ENCODE results near the gene RGS4.
"Not testable (repeated sequence)": the region's sequence is repeated elsewhere in the genome, so short reads cannot be mapped to it uniquely, and the experiment has no call there.

The RGS4 gene

DNA sequence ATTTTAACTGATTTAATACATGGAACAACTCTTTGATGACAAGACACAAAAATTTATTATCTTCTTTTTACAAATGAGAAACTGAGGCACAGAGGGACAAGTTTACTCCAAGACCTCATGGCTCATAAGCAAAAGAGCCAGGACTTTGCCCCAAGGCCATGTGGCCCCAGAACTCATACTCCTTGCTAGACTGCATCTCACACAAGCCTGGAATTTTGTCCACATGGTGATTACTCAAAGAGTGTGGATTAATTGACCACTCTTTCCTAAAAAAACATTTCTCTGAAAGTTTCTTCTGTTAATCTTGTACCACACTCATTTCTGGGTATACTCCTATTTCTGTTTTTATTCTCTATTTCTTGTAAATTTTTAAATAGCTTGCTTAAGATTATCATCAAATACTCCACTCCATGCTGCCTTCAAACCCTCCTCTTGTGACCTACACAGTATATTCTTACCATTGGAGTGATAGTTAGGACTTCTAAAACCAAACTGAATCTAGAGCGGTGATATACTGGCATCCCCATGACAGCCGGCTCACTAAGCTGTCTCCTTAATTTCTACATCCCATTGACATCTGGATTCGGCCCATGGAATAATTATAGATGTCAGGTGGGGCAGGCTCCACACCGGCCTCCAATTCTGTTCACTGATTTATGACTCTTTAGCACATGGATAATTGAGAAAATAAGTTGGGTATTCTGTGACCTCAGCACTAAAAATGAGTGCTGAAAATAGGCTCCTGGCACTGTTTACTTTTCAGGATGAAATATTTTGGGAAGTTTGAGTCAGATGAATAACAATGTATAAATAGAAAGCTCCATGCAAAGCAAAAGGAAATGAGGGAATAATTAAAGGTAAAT lies 16.1 kb downstream of the RGS4 start:
- Histone ChIP-seq H3K9me3 (ENCODE audit: insufficient read depth, low read length, severe bottlenecking) (no peaks in the 10 kb centered on the region), H3K27me3 (ENCODE audit: insufficient read depth, low read length, poor library complexity) (no peaks in the 10 kb centered on the region), H2AFZ (ENCODE audit: low read depth, low read length) (no peak overlapping the region), H3K4me1 (ENCODE audit: insufficient read depth, low read length) (no peaks in the 10 kb centered on the region), H3K79me2 (ENCODE audit: insufficient read depth, low read length) (no peaks in the 10 kb centered on the region), H3K27ac (ENCODE audit: low read length) (no peak overlapping the region), H3K9ac (ENCODE audit: low read depth, low read length) (no peak overlapping the region), H3K36me3 (ENCODE audit: insufficient read depth, low read length) (no peaks in the 10 kb centered on the region), H4K20me1 (ENCODE audit: insufficient read depth, low read length) (no peaks in the 10 kb centered on the region), H3K4me2 (ENCODE audit: insufficient read depth, low read length) (no peak overlapping the region), H3K4me3 (ENCODE audit: low read depth in 1 of 2, low read length in 2 of 2) (no peak overlapping the region)
- DNase-seq = no peak
- TF ChIP-seq, protein P1, sequence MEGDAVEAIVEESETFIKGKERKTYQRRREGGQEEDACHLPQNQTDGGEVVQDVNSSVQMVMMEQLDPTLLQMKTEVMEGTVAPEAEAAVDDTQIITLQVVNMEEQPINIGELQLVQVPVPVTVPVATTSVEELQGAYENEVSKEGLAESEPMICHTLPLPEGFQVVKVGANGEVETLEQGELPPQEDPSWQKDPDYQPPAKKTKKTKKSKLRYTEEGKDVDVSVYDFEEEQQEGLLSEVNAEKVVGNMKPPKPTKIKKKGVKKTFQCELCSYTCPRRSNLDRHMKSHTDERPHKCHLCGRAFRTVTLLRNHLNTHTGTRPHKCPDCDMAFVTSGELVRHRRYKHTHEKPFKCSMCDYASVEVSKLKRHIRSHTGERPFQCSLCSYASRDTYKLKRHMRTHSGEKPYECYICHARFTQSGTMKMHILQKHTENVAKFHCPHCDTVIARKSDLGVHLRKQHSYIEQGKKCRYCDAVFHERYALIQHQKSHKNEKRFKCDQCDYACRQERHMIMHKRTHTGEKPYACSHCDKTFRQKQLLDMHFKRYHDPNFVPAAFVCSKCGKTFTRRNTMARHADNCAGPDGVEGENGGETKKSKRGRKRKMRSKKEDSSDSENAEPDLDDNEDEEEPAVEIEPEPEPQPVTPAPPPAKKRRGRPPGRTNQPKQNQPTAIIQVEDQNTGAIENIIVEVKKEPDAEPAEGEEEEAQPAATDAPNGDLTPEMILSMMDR (IDR thresholded peaks at IDR 0.05; ENCODE audit: borderline replicate concordance, extremely low read depth, low read length, poor library complexity, severe bottlenecking) = no peak
- no peak for TF ChIP-seq EZH2 (IDR thresholded peaks at IDR 0.05; ENCODE audit: borderline replicate concordance, low read depth, low read length, severe bottlenecking)
- ATAC-seq (ENCODE audit: insufficient read depth, low read depth) = no peak

DNA sequence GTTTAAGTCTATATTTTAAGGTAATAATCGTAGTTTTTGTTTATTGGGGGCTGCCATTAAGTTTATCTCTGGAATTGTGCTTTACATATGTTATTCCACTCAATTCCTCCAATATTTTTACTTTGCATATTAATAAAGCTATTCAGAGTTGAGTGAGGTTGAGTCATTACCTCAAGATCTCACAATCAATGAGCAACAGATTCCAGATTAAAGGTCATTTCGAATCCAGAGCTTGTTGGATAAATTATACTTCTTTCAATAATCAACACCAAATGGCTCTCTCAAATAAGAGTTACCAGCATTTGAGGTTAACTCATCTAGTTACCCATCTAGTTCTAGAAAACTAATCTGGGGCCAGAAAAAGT lies 16.7 kb downstream of the RGS4 start:
- Histone ChIP-seq H2AFZ (ENCODE audit: low read depth, low read length) (no peak overlapping the region), H3K4me3 (ENCODE audit: low read depth in 1 of 2, low read length in 2 of 2) (no peak overlapping the region), H3K27ac (ENCODE audit: low read length) (no peak overlapping the region), H3K27me3 (ENCODE audit: insufficient read depth, low read length, poor library complexity) (no peaks in the 10 kb centered on the region), H3K36me3 (ENCODE audit: insufficient read depth, low read length) (no peaks in the 10 kb centered on the region), H3K4me2 (ENCODE audit: insufficient read depth, low read length) (no peak overlapping the region), H3K79me2 (ENCODE audit: insufficient read depth, low read length) (no peaks in the 10 kb centered on the region), H3K9me3 (ENCODE audit: insufficient read depth, low read length, severe bottlenecking) (no peaks in the 10 kb centered on the region), H3K4me1 (ENCODE audit: insufficient read depth, low read length) (no peaks in the 10 kb centered on the region), H3K9ac (ENCODE audit: low read depth, low read length) (no peak overlapping the region), H4K20me1 (ENCODE audit: insufficient read depth, low read length) (no peaks in the 10 kb centered on the region)
- no peak for ATAC-seq (ENCODE audit: insufficient read depth, low read depth)
- no peak for TF ChIP-seq EZH2 (IDR thresholded peaks at IDR 0.05; ENCODE audit: borderline replicate concordance, low read depth, low read length, severe bottlenecking)
- TF ChIP-seq, protein P1 (IDR thresholded peaks at IDR 0.05; ENCODE audit: borderline replicate concordance, extremely low read depth, low read length, poor library complexity, severe bottlenecking) = no peak
- no peak for DNase-seq

DNA sequence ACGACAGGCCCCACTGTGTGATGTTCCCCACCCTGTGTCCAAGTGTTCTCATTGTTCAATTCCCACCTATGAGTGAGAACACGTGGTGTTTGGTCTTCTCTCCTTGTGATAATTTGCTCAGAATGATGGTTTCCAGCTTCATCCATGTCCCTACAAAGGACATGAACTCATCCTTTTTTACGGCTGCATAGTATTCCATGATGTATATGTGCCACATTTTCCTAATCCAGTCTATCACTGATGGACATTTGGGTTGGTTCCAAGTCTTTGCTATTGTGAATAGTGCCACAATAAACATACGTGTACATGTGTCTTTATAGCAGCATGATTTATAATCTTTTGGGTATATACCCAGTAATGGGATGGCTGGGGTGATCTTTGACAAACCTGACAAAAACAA lies 20.0 kb downstream of the RGS4 start:
- H3K79me2 ChIP-seq (ENCODE audit: insufficient read depth, low read length); H3K27me3 ChIP-seq (ENCODE audit: insufficient read depth, low read length, poor library complexity); H3K4me1 ChIP-seq (ENCODE audit: insufficient read depth, low read length); H3K27ac ChIP-seq (ENCODE audit: low read length); H4K20me1 ChIP-seq (ENCODE audit: insufficient read depth, low read length); H3K9ac ChIP-seq (ENCODE audit: low read depth, low read length); H2AFZ ChIP-seq (ENCODE audit: low read depth, low read length); DNase-seq; H3K9me3 ChIP-seq (ENCODE audit: insufficient read depth, low read length, severe bottlenecking); H3K36me3 ChIP-seq (ENCODE audit: insufficient read depth, low read length); H3K4me2 ChIP-seq (ENCODE audit: insufficient read depth, low read length); H3K4me3 ChIP-seq (ENCODE audit: low read depth in 1 of 2, low read length in 2 of 2); ATAC-seq (ENCODE audit: insufficient read depth, low read depth): not testable (repeated sequence)

DNA sequence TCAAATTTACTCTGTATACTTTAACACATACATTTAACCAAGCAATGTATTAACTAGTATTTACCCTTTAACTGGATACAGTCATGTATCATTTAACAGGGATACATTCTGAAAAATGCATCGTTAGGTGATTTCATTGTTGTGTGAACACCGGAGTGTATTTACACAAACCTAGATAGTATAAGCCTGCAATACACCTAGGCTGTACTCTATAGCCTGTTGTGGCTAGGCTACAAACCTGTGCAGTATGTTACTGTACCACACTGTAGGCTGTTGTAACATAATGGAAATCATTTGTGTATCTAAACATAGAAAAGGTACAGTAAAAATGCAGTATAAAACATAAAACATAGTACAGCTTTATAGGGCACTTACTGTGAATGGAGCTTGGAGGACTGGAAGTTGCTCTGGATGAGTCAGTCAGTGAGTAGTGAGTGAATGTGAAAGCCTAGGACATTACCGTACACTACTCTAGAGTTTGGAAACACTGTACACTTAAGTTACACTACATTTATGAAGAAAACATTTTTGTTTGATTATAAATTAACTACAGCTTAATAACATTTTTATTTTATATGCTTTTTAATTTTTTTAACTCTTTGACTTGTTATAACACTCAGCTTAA lies 21.3 kb downstream of the RGS4 start:
- H3K27me3 ChIP-seq (ENCODE audit: insufficient read depth, low read length, poor library complexity) = peaks cover 3% of the 10 kb centered on the region
- no peaks in the 10 kb centered on the region for H3K9me3 ChIP-seq (ENCODE audit: insufficient read depth, low read length, severe bottlenecking)
- no peaks in the 10 kb centered on the region for H4K20me1 ChIP-seq (ENCODE audit: insufficient read depth, low read length)
- H3K36me3 ChIP-seq (ENCODE audit: insufficient read depth, low read length) = no peaks in the 10 kb centered on the region
- no peak overlapping the region for H3K27ac ChIP-seq (ENCODE audit: low read length)
- no peak overlapping the region for H3K4me2 ChIP-seq (ENCODE audit: insufficient read depth, low read length)
- no peak for DNase-seq
- no peak overlapping the region for H2AFZ ChIP-seq (ENCODE audit: low read depth, low read length)
- H3K4me1 ChIP-seq (ENCODE audit: insufficient read depth, low read length) = no peaks in the 10 kb centered on the region
- H3K4me3 ChIP-seq (ENCODE audit: low read depth in 1 of 2, low read length in 2 of 2) = no peak overlapping the region
- no peak for ATAC-seq (ENCODE audit: insufficient read depth, low read depth)
- no peaks in the 10 kb centered on the region for H3K79me2 ChIP-seq (ENCODE audit: insufficient read depth, low read length)
- no peak for TF ChIP-seq EZH2 (IDR thresholded peaks at IDR 0.05; ENCODE audit: borderline replicate concordance, low read depth, low read length, severe bottlenecking)
- TF ChIP-seq, protein P1 (IDR thresholded peaks at IDR 0.05; ENCODE audit: borderline replicate concordance, extremely low read depth, low read length, poor library complexity, severe bottlenecking) = no peak
- H3K9ac ChIP-seq (ENCODE audit: low read depth, low read length) = no peak overlapping the region
